GM18526 (cell line): ENCODE results near the gene PROB1.

Experiments used
- POLR2A ChIP-seq: IDR thresholded peaks from 3 replicates; pipeline ENCODE4 v1.6.1; 2011; ENCODE audit not compliant: insufficient read length; ENCODE audit errors: extremely low read depth

The PROB1 gene

DNA sequence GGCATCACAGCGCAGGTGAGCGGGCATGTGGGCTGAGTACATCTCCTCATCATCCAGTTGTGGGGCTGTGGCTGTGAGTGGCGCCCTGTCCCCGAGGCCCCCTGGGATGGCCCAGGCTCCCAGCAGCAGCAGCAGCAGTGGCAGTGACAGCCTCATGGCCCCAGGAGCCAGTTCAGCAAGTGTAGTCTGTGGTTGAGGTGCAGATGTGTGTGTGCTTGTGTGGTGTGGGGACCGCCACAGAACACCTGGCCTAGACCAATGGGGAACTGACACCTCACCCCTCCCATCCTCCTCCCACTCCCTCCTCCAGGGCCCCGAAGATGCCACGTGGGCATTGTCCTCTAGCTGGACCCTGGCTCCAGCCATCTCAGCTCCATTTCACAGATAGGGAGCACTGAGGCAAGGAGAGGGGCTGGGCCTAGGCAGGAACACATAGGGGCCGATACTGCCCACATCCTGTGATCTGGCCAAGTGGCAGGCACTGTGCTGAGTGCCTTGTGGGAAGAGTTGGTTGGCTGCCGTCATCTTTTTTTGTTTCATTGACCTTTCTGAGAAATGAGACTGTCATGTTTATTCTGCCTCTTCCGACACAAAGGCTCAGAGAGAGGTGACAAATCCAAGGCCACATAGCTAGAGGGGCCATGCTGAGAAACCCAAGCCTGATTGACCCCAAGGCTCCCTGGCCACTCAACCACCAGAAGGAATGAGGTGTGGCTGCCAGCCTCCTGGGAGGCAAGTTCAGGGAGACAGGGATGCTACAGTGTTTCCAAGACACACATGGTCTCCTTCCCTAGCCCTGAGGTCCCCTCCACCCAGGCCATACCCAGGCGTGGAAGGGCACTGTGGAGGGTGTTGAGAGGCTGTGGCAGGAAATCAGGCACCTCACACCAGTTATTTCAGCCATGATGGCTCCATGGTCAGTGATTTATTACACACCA lies 4.9 kb downstream of the PROB1 start, which contains the start of gene MZB1:
Gene MZB1 (minus strand): TSS at position 213 of the 938 bp plus-strand sequence. CDS start 57 bp downstream, at position 156.
- peak; percentile 96 for TF ChIP-seq POLR2A

DNA sequence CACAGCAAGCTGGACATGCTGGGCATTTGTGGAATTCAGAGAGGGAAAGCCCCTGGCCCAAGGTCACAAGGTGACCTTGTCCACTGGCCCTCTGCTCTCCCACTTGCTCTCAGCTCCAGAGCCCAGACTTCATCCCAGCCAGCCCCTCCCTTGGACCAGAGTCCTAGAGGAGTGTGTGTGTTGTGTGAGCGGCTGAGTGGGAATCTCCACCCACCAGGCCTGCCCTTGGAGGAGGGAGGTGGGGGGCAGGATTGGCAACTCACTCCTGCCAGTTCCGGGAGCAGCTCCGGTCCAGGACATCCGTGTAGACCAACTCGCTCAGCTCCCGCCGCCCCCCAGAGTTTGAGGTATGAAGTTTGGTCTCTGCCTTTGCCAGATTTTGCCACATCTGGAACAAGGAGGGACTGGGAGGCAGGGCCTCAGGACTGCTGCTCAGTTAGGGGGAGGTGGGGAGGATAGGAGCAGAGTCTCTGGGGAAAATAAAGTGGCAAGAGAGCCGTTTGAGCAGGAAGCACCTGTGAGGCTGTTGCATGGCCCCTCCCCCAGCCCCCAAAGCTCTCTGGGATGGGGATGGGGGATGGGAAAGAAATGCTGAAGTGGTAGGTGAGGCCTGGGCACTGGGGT lies 6.6 kb downstream of the PROB1 start:
- peak; percentile 31 for TF ChIP-seq POLR2A

GRCh38 chr5:139387611-139388197 lies 7.2 kb downstream of the PROB1 start:
- TF ChIP-seq POLR2A = no peak

DNA sequence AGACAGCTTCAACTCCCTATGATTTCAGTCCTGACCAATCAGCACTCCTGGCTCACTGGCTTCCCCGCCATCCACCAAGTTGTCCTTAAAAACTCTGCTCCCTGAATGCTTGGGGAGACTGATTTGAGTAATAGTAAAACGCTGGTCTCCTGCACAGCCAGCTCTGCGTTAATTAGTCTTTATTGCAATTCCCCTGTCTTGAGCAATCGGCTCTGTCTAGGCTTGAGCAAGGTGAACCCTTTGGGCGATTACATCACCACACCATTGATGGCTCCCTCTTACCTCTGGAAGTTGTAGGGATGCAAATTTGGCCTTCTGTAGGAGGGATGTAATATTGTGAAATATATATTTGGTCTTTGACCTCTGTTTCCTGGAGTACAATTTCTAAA lies 8.9 kb downstream of the PROB1 start:
- no peak for TF ChIP-seq POLR2A

- no peak for TF ChIP-seq POLR2A
These were observed 9.5 kb downstream of the PROB1 start for GRCh38 chr5:139385061-139386049.

- peak; percentile 30 for TF ChIP-seq POLR2A
These were observed 10.3 kb downstream of the PROB1 start for GRCh38 chr5:139384591-139385051.

DNA sequence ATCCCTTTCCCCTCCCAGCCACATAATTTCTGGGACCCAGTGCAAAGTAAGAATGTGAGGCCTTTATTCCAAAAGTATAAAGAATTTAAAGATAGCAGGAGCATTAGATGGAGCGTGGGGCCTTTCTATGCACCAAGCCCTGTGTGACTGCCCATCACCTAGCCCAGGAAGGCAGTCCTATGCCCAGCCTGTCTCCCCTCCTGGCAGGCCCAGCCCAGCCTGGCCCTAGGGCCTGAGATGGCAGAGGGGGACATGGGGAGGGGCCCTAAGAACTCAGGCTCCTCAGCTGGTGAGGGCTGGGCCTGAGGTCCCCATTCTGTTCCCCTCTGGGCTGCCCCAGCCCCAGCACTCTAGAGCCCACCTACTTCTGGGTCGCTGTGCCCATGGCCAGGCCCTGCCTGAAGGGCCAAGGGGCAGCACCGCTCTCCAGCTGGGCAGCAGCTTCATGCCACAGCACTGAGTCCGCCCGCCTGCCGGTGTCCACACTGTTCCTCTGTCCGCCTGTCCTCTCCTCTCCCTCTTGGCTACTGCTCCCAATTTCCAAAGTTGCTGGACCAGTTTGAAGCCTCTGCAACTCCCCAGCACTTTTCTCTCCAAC lies 10.8 kb downstream of the PROB1 start:
- no peak for TF ChIP-seq POLR2A

- TF ChIP-seq POLR2A = no peak
These were observed 11.5 kb downstream of the PROB1 start, which contains the start of gene SLC23A1 for GRCh38 chr5:139383275-139383992. TSS of gene SLC23A1 (minus strand) at chr5:139383297. CDS start at chr5:139383253, 44 bp downstream.

DNA sequence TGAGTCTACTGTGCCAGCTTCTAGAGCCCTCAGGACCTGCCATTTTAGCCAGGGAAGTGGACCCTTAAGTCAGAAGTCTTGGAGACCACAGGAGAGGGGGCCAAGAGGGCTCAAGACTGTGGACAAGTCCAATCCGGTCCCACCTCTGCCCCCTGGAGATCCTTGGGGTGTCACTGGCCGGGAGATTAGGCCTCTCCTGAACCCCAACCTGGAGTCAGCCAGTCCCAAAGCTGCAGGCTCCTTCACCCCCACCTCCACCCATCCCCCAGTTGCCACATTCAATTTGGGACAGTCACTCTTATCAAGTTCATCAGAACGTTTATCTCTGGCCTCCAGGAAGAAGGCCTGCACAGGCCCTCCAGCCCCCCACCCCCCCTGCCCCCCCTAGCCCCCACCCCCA lies 12.1 kb downstream of the PROB1 start:
- TF ChIP-seq POLR2A = no peak

GRCh38 chr5:139381837-139382761 lies 12.8 kb downstream of the PROB1 start:
- peak; percentile 20 for TF ChIP-seq POLR2A

- TF ChIP-seq POLR2A = no peak
These were observed 15.1 kb downstream of the PROB1 start for GRCh38 chr5:139379626-139380449.
